Activated CD4-positive, alpha-beta T cell treated with anti-CD3 and anti-CD28 coated beads, Interleukin-2, amount 10 ng/mL, durations not matched to agents 24 days and 14 days (primary cell): ENCODE data around the gene CCDC121. TPM values are rescaled to one million over a fixed set of nuclear protein-coding genes. Genes with fewer than 3 reads are reported as not detected.
A peak's percentile ranks its signal among the peaks of the same experiment; 100 is the strongest.
"Not testable (repeated sequence)": the region's sequence is repeated elsewhere in the genome, so short reads cannot be mapped to it uniquely, and the experiment has no call there.

Experiments used
- DNase-seq: peaks from one replicate; pipeline ENCODE4 v3.0.0; 2022
- H3K27ac Mint-ChIP-seq: one replicate; pipeline ENCODE4 v1.8.0; 2022; ENCODE audit warnings: mild to moderate bottlenecking, mixed read lengths
- H3K27me3 Mint-ChIP-seq: one replicate; pipeline ENCODE4 v1.8.0; 2022; ENCODE audit warnings: mixed read lengths
- H3K36me3 Mint-ChIP-seq: one replicate; pipeline ENCODE4 v1.8.0; 2022; ENCODE audit warnings: low read depth, mild to moderate bottlenecking, mixed read lengths
- H3K4me1 Mint-ChIP-seq: one replicate; pipeline ENCODE4 v1.8.0; 2021; ENCODE audit warnings: mixed read lengths
- H3K4me3 Mint-ChIP-seq: one replicate; pipeline ENCODE4 v1.8.0; 2022; ENCODE audit warnings: mild to moderate bottlenecking, moderate library complexity, mixed read lengths
- H3K9me3 Mint-ChIP-seq: one replicate; pipeline ENCODE4 v1.8.0; 2021; ENCODE audit warnings: mixed read lengths
- intact Hi-C: fragments of 100-400 bp; cut with micrococcal nuclease; formaldehyde crosslinking; loops from one replicate; pipeline ENCODE4 v1.15.1; 2023
- total RNA-seq: library from RNA; stranded (reverse); gene quantifications from 2 replicates; pipeline ENCODE4 v1.2.3, GENCODE V29; 2022

The CCDC121 gene
- total RNA-seq, 1 donor from 2014 or later = 0.63 TPM

DNA sequence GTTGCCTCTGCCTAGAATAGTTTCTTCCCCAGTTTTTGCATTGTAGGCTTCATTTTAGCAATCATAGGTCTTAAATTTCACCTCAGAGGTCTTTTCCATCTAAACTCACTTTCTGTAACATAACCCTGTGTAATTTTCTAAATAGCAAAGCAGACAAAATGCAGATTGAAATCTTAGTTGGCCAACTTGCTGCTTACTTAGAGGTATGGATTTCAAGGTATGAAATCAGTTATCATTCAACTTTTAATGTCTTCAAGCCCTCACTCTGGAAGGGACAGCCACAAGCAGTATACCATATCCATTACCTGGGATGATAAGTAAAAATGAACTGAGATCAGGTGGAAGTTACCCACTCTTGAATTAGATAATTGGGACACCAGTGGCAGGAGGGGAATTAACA is 3.9 kb downstream of the CCDC121 start:
- Mint-ChIP-seq H3K27me3 (no peaks in the 10 kb centered on the region), H3K9me3 (no peaks in the 10 kb centered on the region), H3K4me1 (peaks cover 17% of the 10 kb centered on the region), H3K4me3 (no peak overlapping the region), H3K27ac (no peak overlapping the region), H3K36me3 (peaks cover 35% of the 10 kb centered on the region)
- DNase-seq = no peak
- intact Hi-C loops = loop anchor here (5.0 kb wide), 1 partner anchor 138 kb away; the partner anchor contains the start of gene IFT172

DNA sequence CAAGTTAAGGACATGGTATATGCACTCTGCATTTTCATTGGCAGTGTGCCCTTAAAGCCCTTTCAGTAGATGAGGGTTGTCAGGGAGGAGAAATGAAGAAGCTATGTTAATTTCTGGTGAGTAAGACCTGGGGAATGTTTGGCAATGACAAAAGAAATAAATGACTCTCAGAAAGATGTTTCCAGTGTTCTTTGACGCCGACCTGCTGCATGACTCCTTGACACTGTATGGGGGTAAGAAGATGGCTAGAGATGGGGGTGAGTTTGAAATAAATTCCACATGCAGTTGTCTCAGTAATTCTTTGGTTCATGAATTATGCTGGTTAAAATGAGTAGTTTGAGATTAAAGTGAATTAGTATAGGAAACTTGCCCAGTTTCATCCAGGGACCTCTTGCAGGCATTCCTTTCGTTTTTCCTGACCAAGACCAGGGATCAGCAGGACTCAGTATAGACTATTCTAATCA is 5.9 kb downstream of the CCDC121 start:
- no peak overlapping the region for H3K4me3 Mint-ChIP-seq
- H3K36me3 Mint-ChIP-seq = peaks cover 43% of the 10 kb centered on the region
- H3K27ac Mint-ChIP-seq = no peak overlapping the region
- H3K4me1 Mint-ChIP-seq = peaks cover 14% of the 10 kb centered on the region
- no peaks in the 10 kb centered on the region for H3K9me3 Mint-ChIP-seq
- no peak for DNase-seq
- intact Hi-C loops = no loop called here
- H3K27me3 Mint-ChIP-seq = no peaks in the 10 kb centered on the region

DNA sequence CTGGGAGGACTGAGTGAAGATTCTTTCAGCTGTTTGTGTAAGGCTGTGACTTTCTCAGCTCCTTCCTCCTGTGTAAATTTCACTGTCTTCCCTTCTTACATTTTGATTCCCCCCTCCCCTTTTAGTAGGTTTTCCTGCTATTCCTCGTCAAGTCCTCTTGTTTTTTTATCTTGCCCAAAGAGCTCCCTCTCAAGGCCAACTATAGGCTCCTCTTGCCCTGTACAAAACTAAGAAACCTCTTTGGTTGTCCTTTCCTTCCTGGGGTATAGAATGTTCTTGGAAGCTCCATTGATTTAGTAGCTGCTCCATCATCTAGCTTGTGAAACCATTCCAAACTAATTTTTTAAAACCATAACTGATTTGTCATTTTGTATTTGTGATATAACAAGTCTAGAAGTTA is 7.3 kb downstream of the CCDC121 start:
- no peaks in the 10 kb centered on the region for H3K27me3 Mint-ChIP-seq
- no peak for DNase-seq
- intact Hi-C loops = no loop called here
- H3K9me3 Mint-ChIP-seq = no peaks in the 10 kb centered on the region
- peaks cover 50% of the 10 kb centered on the region for H3K36me3 Mint-ChIP-seq
- H3K4me1 Mint-ChIP-seq = peaks cover 2% of the 10 kb centered on the region
- H3K4me3 Mint-ChIP-seq = no peak overlapping the region
- H3K27ac Mint-ChIP-seq = no peak overlapping the region

DNA sequence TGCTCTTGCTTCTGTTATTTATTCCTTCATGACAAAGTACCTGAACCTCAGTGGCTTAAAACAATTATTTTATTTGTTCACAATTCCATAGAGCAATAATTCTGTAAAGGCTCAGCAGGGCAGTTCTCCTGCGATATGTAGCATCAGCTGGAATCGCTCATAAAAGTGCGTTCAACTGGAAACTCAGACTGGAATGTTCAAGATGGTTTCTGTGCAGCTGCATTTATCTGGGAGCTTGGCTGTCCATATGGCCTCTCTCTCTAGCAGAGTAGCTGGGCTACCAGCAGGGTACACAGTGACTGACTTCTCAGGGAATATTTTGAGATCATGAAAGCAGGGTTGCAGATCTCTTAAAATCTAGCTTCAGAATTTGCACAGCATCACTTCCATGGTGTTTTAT is 13.5 kb downstream of the CCDC121 start:
- Mint-ChIP-seq H3K27ac (no peak overlapping the region), H3K9me3 (no peaks in the 10 kb centered on the region), H3K36me3 (peaks cover 53% of the 10 kb centered on the region), H3K4me3 (no peak overlapping the region), H3K27me3 (no peaks in the 10 kb centered on the region), H3K4me1 (no peaks in the 10 kb centered on the region)
- no peak for DNase-seq
- intact Hi-C loops = no loop called here

DNA sequence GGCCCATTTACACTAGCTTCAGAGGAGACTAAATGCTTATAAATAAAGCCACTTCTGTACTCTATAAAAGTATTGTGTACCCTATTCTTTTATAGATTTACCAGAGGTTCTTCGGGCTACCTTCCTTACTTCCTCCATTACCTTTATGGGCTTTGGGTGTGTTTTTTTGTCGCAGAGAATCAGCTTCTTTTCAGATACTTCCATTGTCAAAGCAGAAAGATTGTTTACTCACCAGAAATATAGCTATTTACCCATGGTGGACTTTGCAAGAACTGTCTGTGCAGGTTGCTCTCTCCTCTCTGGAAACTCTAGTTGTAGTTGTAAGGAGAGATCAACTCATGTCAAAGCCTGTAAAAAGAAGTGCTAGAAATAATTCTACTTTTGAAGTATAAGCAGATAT is 14.8 kb downstream of the CCDC121 start:
- Mint-ChIP-seq H3K27me3 (no peaks in the 10 kb centered on the region), H3K36me3 (peaks cover 50% of the 10 kb centered on the region), H3K4me3 (no peak overlapping the region), H3K9me3 (no peaks in the 10 kb centered on the region), H3K4me1 (no peaks in the 10 kb centered on the region), H3K27ac (no peak overlapping the region)
- intact Hi-C loops = no loop called here
- DNase-seq = no peak

DNA sequence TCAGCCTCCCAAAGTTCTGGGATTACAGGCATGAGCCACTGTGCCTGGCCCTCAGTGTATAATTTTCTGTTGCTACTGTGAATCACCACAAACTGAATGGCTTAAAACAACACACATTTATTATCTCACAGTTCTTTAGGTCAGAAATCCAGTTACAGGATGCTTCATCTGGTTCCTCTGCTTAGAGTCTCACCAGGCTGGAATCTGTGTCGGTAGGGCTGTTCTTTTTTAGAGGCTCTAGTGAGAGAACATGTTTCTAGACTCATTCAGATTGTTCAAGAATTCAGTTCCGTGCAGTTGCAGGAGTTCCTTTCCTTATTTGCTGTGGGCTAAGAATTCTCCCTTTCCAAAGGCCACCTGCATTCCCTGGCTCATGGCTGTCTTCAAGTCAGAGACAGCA is 22.2 kb downstream of the CCDC121 start:
- intact Hi-C loops = no loop called here
- Mint-ChIP-seq H3K36me3 (peaks cover 57% of the 10 kb centered on the region), H3K27ac (peak overlapping the region; percentile 5), H3K4me3 (no peak overlapping the region), H3K27me3 (no peaks in the 10 kb centered on the region), H3K4me1 (peaks cover 2% of the 10 kb centered on the region), H3K9me3 (no peaks in the 10 kb centered on the region)
- DNase-seq = no peak

DNA sequence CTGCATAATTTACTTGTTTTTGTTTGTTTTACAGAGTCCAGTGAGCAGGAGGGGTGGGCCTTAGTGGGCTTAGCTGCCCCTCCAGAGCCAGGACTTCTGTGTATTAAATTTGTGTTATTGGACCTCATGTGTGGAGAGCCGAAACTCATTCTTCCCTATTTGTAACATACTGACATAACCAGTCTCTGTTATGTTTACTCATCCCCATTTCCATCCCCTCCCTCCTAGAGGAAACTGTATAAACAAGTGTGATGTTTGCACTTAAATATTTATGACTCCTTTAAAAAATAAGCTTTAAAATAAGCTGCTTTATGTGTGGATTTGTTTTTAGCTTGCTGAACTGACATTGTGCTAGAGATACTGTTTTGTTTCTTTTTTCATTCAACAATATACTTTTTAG is 32.2 kb downstream of the CCDC121 start:
- Mint-ChIP-seq H3K36me3 (peaks cover 70% of the 10 kb centered on the region), H3K4me3 (no peak overlapping the region), H3K27ac (no peak overlapping the region), H3K4me1 (peaks cover 25% of the 10 kb centered on the region), H3K27me3 (no peaks in the 10 kb centered on the region), H3K9me3 (no peaks in the 10 kb centered on the region)
- no peak for DNase-seq
- intact Hi-C loops = no loop called here

DNA sequence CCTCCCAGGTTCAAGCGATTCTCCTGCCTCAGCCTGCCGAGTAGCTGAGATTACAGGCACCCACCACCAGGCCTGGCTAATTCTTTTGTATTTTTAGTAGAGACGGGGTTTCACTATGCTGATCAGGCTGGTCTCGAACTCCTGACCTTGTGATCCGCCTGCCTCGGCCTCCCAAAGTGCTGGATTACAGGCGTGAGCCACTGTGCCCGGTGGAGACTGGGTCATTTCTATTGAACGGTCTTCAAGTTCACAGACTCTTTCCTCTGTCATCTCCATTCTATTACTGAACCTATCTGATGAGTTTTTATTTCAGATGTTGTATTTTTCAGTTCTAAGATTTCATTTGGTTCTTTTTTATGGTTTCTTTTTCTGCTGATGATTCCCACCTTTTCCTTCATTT is 33.4 kb downstream of the CCDC121 start:
- H3K27ac Mint-ChIP-seq, intact Hi-C loops, H3K9me3 Mint-ChIP-seq, H3K4me3 Mint-ChIP-seq, H3K27me3 Mint-ChIP-seq, DNase-seq: not testable (repeated sequence)
- peaks cover 27% of the 10 kb centered on the region for H3K4me1 Mint-ChIP-seq
- H3K36me3 Mint-ChIP-seq = peaks cover 69% of the 10 kb centered on the region

DNA sequence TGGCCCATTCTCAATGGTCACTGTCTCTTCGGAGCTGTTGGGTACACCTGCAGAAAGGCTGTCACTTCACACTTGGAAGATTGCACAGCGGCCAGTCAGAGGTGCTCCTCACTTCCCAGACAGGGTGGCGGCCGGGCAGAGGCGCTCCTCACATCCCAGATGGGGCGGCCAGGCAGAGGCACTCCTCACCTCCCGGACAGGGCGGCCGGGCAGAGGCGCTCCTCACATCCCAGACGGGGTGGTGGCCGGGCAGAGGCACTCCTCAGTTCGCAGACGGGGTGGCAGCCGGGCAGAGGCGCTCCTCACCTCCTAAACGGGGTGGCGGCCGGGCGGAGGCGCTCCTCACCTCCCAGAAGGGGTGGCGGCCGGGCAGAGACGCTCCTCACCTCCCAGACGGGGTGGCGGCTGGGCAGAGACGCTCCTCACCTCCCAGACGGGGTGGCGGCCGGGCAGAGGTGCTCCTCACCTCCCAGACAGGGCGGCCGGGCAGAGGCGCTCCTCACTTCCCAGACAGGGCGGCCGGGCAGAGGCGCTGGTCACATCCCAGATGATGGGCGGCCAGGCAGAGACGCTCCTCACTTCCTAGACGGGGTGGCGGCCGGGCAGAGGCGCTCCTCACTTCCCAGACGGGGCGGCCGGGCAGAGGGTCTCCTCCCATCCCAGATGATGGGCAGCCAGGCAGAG is 34.6 kb downstream of the CCDC121 start:
- H3K27ac Mint-ChIP-seq, intact Hi-C loops, H3K27me3 Mint-ChIP-seq, DNase-seq, H3K9me3 Mint-ChIP-seq, H3K4me3 Mint-ChIP-seq: not testable (repeated sequence)
- Mint-ChIP-seq H3K4me1 (peaks cover 25% of the 10 kb centered on the region), H3K36me3 (peaks cover 67% of the 10 kb centered on the region)

DNA sequence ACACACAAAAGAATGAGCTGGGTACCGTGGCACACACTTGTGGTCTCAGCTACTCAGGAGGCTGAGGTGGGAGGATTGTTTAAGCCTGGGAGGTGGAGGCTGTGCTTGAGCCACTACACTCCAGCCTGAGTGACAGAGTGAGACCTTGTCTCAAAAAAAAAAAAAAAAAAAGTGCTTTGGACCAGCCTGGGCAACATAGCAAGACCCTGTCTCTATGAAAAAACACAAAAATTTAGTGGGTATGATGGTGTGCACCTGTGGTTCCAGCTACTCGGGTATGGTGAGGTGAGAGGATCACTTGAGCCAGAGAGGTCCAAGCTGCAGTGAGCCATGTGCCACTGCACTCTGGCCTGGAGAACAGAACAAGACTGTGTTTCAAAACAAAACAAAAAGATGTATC is 35.6 kb downstream of the CCDC121 start:
- Mint-ChIP-seq H3K4me3 (no peak overlapping the region), H3K36me3 (peaks cover 67% of the 10 kb centered on the region), H3K9me3 (peaks cover 8% of the 10 kb centered on the region), H3K27me3 (no peaks in the 10 kb centered on the region), H3K27ac (no peak overlapping the region), H3K4me1 (peaks cover 20% of the 10 kb centered on the region)
- intact Hi-C loops = no loop called here
- DNase-seq = no peak

DNA sequence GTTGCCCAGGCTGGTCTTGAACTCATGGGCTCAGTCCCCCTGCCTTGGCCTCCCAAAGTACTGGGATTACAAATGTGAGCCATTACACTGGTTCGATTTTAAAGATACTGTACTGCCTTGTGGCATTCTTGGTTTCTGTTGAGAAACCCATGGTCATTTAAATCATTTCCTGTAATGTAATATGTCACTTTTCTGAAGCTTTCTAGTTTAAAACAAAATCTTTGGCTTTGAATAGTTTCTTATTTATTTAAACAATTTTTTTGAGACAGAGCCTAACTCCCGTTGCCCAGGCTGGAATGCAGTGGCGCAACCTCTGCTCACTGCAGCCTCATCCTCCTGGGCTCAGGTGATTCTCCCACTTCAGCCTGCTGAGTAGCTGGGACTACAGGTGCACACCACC is 37.1 kb downstream of the CCDC121 start:
- intact Hi-C loops = no loop called here
- H3K27me3 Mint-ChIP-seq = no peaks in the 10 kb centered on the region
- H3K27ac Mint-ChIP-seq = no peak overlapping the region
- peaks cover 22% of the 10 kb centered on the region for H3K4me1 Mint-ChIP-seq
- H3K36me3 Mint-ChIP-seq = peaks cover 66% of the 10 kb centered on the region
- no peak overlapping the region for H3K4me3 Mint-ChIP-seq
- H3K9me3 Mint-ChIP-seq = peaks cover 10% of the 10 kb centered on the region
- no peak for DNase-seq

DNA sequence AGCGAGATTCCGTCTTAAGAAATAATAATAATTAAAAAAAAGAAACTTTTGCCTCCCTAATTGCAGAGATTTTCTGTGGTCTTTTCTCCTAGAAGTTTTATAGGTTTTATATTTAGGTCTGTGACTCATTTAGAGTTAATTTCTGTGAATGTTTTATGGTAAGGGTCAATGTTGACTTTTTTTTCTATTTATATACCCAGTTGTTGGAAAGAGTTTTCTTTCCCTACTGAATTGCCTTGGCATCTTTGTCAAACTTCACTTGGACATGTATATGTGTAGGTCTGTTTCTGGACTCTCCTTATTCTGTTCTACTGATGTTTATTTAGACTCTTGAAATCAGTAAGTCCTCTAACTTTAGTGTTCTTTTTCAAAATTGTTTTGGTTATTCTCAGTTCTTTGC is 40.5 kb downstream of the CCDC121 start:
- Mint-ChIP-seq H3K4me3 (no peak overlapping the region), H3K36me3 (peaks cover 58% of the 10 kb centered on the region)
- intact Hi-C loops = loop anchor here (10.0 kb wide), 1 partner anchor 76 kb away; the partner anchor contains the start of genes SLC4A1AP and SUPT7L

DNA sequence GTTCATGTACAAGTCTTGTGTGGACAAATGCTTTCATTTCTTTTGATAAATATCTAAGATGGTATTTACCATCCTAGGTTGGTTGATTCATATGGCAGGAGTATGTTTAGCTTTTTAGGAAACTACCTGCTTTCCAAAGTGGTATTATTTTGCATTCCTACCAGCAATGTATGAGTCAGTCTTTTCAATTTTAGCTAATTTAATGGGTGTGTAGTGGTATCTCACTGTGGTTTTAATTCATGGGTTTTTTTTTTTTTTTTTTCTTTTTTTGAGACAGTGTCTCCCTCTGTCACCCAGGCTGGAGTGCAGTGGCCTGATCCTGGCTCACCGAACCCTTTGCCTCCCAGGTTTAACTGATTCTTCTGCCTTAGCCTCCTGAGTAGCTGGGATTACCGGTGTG is 41.8 kb downstream of the CCDC121 start:
- intact Hi-C loops = loop anchor here (10.0 kb wide), 1 partner anchor 78 kb away; the partner anchor contains the start of genes SLC4A1AP and SUPT7L
- DNase-seq = no peak
- H3K27me3 Mint-ChIP-seq = no peaks in the 10 kb centered on the region
- peaks cover 15% of the 10 kb centered on the region for H3K9me3 Mint-ChIP-seq
- H3K4me3 Mint-ChIP-seq = peak overlapping the region; percentile 21
- H3K36me3 Mint-ChIP-seq = peaks cover 54% of the 10 kb centered on the region
- H3K4me1 Mint-ChIP-seq = peaks cover 53% of the 10 kb centered on the region
- peak overlapping the region; percentile 79 for H3K27ac Mint-ChIP-seq

More for the DNA sequence above, 40.5 kb downstream of the CCDC121 start:
- Mint-ChIP-seq H3K9me3 (peaks cover 12% of the 10 kb centered on the region), H3K27ac (no peak overlapping the region), H3K4me1 (peaks cover 47% of the 10 kb centered on the region), H3K27me3 (no peaks in the 10 kb centered on the region)
- DNase-seq = no peak

DNA sequence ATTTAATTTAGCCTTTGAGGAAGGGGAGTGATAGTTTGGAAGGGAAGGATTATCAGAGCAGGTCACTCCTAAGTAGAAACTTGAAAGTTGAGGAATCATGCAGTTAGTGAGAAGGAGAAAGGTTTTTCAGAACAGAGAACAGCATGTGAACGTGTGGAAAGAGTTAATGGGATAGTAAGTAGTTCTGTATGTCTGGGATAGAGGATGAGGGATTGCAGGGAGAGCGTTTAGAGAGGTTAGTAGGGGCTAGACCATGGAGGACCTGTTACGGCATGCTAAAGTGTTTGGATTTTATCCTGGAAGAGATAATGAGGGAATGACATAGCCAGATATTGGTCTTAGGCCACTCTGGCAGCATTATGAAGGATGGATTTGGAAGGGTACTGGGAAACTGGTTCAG is 44.2 kb downstream of the CCDC121 start:
- no peaks in the 10 kb centered on the region for H3K27me3 Mint-ChIP-seq
- intact Hi-C loops = loop anchor here (5.0 to 10.0 kb wide), 2 partner anchors 80 to 177 kb away; partner anchors contain the start of genes PPM1G, SLC4A1AP and SUPT7L
- peak overlapping the region; percentile 92 for H3K4me3 Mint-ChIP-seq
- DNase-seq = no peak
- H3K36me3 Mint-ChIP-seq = peaks cover 38% of the 10 kb centered on the region
- H3K27ac Mint-ChIP-seq = peak overlapping the region; percentile 15
- H3K9me3 Mint-ChIP-seq = peaks cover 10% of the 10 kb centered on the region
- H3K4me1 Mint-ChIP-seq = peaks cover 48% of the 10 kb centered on the region
